22Rv1 (cell line): ENCODE data around the gene ADGRG2.

Experiments
- CTCF ChIP-seq: fragments of 450-650 bp; IDR thresholded peaks from 2 replicates; pipeline ENCODE4 v1.5.1; 2017; ENCODE audit warnings: mild to moderate bottlenecking
- ZFX ChIP-seq: fragments of 450-650 bp; IDR thresholded peaks from 2 replicates; pipeline ENCODE4 v1.6.1; 2017; ENCODE audit warnings: antibody characterized with exemption, borderline replicate concordance

GRCh38 chrX:19162851-19163250 is 40.6 kb upstream of the ADGRG2 start:
- no peak for TF ChIP-seq CTCF
- no peak for TF ChIP-seq ZFX
